GM21786 (cell line): ENCODE results near the gene MSH4.
A peak's percentile ranks its signal among the peaks of the same experiment; 100 is the strongest.
"Not testable (repeated sequence)": the region's sequence is repeated elsewhere in the genome, so short reads cannot be mapped to it uniquely, and the experiment has no call there.

Experiments
- ATAC-seq: cut with Tn5 transposase; IDR thresholded peaks from one replicate; pipeline ENCODE4 v1.9.1; 2021; ENCODE audit not compliant: unreplicated experiment

The MSH4 gene

DNA sequence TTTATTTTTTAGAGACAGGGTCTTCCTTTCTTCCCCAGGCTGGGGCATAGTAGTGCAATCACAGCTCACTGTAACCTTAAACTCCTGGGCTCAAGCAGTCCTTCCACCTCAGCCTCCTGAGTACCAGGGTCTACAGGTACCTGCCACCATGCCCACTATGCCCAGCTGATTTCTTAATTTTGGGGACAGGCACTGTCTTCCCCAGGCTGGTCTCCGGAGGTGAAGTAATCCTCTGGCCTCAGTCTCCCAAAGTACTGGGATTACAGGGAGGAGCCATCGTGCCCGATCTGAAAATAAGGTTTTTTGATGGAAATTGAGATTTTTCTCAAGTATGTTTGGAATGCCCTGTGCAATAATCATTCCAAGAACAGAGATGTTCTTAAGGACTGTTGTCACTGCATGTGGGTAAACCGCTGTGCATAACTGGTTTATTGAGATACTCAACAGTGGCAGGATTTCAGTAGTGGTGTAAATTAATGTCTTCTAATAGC, 934 bp upstream of the MSH4 start:
- no peak for ATAC-seq

DNA sequence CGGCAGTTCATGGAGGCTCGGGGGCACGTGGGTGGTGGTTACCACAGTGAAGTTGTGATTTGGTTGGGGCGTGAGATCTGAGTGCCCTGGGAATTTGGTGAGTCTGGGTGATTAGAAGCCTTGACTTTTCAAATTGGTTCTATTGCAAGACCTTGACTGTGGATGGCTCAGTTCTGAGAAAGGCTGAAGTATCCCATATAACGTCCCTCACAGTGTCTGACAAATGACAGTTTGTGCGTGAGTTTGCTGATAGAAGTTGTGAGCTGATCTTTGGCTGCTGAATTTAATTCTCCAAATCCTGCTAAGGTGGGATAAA, 549 bp downstream of the MSH4 start:
- ATAC-seq, result no peak

DNA sequence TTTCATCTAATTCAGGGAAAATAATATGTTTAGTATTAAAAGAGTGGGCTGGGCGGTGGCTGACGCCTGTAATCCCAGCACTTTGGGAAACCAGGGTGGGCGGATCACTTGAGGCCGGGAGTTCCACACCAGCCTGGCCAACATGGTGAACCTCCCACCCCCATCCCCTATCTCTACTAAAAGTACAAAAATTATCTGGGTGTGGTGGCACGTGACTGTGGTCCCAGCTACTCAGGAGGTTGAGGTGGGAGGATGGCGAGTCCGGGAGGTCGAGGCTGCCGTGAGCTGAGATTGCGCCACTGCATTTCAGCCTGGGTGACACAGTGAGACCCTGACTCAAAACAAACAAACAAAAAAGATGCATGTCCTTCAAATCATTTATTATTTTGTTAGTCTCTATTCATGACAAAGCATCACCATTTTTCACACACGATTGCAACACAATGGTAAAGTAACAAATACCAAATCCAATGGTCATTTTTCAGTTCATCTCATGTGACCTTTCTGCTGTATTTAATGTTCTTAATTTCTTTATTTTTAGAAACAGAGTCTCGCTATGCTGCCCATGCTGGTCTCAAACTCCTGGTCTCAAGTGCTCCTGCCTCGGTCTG, 1.0 kb downstream of the MSH4 start:
- ATAC-seq, result no peak

DNA sequence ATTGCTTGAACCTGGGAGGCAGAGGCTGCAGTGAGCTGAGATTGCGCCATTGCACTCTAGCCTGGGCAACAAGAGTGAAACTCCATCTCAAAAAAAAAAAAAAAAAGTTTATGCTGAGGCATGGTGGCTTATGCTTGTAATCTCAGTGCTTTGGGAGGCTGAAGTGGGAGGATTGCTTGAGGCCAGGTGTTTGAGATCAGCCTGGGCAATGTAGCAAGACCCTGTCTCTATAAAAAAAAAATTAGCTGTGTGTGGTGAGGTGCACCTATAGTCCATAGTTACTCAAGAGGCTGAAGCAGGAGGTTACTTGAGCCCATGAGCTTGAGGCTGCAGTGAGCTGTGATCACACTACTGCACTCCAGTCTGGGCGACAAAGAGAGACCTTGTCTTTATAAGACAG, 4.8 kb downstream of the MSH4 start:
- ATAC-seq, result not testable (repeated sequence)

DNA sequence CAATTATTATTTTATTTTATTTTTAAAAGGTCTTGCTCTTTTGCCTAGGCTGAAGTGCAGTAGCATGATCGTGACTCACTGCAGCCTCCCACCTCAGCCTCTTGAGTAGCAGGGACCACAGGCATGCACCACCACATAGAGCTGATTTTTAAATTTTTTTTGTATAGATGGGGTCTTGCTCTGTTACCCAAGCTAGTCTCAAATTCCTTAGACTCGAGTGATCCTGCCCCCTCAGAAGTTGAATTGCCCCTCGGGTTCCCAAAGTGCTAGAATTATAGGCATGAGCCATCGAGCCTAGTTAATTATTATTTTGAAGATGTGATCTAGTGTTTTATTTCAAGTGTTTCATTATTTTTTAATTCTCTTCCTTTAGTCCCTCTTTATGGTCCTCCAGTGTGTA, 12.2 kb downstream of the MSH4 start:
- no peak for ATAC-seq

DNA sequence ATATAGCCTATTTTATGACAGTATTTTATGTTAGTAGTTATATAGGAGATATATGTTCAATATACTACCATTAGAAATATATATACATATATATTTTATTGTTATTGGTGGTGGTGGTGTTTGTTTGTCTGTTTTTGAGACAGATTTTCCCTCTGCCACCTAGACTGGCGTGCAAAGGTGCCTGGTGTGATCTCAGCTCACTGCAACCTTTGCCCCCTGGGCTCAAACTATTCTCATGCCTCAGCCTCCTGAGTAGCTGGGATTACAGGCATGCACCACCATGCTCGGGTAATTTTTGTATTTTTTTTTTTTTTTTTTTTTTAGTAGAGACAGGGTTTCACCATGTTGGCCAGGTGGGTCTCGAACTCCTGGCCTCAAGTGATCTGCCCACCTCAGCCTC, 13.4 kb downstream of the MSH4 start:
- ATAC-seq, result not testable (repeated sequence)

DNA sequence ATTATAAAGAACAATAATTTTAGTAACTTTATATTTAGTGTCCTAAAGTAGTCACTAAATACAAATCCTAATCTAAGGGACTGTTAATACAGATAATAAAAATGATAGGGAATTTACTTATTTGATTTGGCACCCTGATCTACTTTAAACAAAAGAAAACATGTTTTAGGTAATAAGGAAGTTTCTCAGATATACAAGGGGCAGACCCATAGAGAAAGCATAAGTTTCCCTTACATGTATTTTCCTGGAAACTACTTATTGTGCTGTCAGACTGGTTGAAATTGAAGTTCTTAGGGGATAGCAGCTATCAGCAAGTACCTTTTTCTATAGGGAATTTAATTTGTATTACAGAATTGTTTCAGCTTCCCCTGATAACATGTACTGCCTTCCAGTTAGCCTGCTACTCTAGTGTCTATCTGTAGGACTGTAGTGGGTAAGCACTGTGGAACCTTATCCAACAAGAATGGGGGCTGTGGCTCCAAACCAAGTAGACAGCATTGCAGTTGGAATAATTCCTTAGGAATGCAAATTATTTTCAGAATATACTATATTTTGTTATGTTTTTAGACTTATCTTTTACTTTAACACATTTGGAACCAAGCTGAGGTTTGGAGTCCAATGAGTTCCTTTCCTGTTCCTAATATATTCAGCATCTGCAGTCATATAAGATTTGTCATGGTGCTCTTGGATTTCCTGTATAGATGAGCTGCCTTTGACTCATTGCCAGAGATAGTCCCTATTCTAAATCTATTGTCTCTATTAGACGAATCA, 14.7 kb downstream of the MSH4 start:
- no peak for ATAC-seq

DNA sequence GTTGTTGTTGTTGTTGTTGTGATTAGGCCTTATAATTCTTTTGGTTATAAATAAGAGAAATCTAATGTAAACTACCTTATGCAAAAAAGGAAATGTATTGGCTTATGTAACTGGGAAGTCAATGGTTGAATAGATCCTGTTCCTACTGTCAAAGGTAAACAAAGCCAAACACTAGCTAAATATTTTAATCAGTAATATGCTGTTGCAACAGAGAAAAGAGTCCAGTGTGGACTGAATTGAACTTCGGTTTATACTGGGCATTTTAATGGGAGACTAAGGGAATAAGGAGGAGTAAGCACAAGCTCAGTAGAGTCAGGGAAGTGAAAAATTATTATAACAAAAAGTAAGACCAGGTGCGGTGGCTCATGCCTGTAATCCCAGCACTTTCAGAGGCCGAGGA, 15.4 kb downstream of the MSH4 start:
- no peak for ATAC-seq

DNA sequence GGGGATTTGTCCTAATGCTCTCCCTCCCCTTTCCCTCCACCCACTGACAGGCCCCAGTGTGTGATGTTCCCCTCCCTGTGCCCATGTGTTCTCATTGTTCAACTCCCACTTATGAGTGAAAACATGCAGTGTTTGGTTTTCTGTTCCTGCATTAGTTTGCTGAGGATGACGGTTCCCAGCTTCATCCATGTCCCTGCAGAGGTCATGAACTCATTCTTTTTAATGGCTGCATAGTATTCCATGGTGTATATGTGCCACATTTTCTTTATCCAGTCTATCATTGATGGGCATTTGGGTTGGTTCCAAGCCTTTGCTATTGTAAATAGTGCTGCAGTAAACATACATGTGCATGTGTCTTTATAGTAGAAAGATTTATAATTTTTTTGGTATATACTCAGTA, 26.9 kb downstream of the MSH4 start:
- ATAC-seq, result not testable (repeated sequence)

DNA sequence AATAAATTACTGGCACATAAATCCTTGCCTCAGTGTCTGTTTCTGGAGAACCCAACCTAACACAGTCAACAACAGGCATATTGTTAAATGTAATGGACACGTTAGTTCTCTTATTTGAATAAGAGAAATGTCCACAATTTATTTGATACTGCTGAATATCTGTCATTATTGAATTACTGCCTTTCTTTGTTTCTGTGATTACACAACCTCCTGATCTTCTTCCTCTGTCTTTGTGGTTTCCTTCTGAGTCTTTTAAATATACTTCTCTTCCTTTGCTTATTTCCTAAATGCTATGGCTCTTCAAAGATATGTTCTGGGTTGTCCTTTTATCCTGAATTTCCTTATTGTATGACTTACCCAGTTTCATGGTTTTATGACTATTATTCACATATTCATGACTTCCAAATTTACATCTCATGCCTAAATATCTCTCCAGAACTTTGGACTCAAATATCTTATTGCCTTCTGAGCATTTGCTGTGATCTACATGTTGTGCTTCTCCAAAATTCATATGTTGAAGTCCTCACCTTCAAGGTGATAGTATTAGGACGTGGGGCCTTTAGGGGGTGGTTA, 39.9 kb downstream of the MSH4 start:
- no peak for ATAC-seq

DNA sequence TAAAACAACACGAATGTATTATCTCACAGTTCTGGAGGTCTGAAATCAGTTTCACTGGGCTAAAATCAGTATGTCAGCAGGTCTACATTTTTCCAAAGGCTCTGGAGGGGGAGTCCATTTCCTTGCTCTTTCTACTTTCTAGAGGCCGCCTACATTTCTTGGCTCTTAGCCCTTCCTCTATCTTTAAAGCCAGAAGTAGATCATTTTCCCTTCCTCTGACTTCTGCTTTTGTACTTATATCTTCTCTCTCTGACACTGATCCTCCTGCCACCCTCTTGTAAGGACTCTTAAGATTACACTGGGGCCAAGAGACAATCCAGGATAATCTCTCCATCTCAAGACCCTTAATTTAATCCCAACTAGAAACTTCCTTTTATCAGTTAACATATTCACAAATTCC, 41.4 kb downstream of the MSH4 start:
- no peak for ATAC-seq

DNA sequence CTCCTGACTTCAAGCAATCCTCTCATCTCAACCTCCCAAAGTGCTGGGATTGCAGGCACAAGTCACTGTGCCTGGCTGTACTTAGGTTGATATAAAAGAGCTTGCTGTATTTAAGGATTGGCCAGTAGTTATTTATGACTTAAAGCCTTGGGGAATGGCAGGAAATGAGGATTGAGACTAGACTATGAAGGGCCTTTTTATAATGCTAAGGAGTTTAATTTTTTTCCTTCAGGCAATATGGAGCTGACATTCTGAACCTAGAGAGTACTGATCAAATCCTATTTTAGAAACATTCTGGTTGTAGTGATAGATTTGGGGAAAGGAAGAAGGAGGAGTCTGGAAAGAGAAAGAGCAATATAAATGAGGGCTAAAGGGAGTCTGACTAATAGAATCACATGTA, 44.7 kb downstream of the MSH4 start:
- no peak for ATAC-seq

DNA sequence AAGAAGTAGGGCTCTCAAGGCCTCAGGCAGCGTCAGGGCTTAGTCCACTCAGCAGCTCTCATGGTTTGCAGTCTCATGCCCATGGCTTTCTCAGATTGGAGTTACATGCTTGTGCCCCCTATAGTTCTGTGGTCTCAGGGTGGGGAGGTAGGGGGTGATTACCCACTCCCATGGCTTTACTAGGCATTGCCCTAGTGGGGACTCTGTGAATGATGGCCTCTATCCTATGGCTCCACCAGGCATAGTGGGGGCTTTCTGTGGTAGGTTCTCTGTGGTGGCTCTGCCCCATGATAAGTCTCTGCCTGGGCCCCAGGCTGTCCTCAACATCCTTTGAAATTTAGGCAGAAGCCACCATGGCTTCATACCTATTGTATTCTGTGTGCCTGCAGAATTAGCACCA, 48.9 kb downstream of the MSH4 start:
- ATAC-seq, result no peak

DNA sequence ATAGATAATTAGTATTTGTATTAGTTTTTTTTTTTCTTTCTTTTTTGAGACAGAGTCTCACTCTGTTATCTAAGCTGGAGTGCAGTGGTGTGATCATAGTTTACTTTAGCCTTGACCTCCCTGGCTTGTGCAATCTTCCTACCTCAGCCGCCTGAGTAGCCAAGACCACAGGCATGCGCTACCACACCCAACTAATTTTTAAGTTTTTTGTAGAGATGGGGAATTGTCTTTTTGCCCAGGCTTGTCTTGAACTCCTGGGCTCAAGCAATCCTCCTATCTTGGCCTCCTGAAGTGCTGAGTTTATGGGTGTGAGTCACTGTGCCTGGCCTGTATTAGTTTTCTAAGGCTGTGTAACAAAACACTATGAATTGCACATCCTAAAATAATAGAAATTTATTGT, 58.3 kb downstream of the MSH4 start:
- ATAC-seq, result no peak

DNA sequence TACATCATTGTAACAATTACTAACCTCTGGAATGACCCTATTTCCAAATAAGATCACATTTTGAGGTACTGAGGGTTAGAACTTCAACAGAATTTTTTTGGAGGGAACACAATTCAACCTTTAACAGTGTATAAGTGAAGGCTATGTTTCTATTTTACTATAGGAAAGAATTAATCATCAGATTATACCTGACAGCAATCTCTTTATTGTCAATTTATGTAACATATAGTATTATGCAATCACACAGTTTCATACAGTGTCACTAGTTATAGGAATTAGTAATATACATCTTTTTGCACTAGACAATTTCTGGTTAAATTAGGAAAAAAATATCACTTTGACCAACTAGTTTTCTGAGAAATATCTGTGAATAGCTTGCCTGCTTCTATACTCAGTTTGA, 59.1 kb downstream of the MSH4 start:
- ATAC-seq, result no peak

DNA sequence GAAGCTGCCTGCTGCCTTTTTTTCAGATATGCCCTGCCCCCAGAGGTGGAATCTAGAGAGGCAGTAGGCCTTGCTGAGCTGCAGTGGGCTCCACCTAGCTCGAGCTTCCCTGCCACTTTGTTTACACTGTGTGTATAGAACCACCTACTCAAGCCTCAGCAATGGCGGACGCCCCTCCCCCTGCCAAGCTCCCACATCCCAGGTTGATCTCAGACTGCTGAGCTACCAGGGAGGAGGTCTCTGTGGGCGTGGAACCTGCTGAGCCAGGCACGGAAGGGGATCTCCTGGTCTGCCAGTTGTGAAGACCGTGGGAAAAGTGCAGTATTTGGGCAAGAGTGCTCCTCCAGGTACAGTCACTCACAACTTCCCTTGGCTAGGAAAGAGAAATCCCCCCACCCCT, 65.1 kb downstream of the MSH4 start:
- ATAC-seq, result no peak

DNA sequence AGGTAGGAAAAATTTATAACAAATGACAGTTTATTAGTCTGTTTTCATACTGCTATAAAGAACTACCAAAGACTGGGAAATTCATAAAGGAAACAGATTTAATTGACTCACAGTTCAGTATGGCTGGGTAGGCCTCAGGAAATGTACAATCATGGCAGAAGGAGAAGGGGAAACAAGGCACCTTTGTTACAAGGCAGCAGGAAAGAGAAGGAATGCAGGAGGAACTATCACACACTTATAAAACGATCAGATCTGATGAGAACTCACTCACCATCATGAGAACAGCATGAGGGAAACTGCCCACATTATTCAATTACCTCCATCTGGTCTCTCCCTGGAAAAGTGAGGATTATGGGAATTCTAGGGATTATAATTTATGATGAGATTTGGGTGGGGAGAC, 74.3 kb downstream of the MSH4 start:
- ATAC-seq, result no peak

DNA sequence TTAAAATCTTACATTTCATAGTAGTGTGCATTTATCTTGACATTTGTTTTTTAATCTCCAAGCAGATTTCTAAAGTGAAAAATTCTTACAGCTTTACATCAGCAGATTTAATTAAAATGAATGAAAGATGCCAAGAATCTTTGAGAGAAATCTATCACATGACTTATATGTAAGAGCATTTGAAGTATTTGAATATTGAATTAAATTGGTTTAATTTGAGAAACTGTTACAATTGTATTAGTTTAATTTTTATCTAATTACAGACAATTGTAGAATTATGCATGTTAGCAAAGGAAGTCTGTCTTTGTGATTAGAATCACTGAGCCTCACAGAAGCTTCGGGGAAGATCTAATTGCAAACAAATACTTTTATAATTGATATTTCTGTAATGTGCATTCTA, 83.3 kb downstream of the MSH4 start:
- ATAC-seq, result no peak

DNA sequence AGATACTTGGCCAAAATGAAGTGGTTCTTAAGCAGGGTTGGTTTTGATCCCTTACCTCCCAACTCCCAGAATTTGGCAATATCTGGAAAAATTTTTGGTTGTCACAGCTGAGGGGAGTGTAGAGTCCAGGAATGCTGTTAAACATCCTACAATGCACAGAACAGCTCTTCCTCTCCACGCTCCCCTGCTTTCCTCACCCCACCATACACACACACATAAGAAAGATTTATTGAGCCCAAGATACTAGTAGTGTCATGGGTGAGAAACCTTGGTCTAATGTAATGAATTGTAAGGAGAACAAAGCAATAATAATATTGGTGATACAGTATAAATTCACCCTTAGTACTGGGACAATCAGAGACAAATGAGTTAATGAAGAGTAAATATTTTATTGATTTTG, 87.8 kb downstream of the MSH4 start:
- no peak for ATAC-seq

DNA sequence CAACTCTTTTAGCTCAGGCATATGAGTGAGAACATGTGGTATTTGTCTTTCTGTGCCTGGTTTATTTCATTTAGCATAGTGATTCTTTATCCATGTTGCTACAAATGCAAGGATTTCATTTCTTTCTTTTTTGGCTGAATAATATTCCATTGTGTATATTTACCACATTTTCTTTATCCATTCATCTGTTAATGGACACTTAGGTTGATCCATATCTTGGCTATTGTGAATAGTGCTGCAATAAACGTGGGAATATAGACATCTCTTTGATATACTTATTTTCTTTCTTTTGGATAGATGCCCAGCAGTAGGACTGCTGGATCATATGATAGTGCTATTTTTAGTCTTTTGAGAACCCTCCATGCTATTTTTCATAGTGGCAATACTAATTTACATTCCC, 104.7 kb downstream of the MSH4 start:
- ATAC-seq, result no peak

DNA sequence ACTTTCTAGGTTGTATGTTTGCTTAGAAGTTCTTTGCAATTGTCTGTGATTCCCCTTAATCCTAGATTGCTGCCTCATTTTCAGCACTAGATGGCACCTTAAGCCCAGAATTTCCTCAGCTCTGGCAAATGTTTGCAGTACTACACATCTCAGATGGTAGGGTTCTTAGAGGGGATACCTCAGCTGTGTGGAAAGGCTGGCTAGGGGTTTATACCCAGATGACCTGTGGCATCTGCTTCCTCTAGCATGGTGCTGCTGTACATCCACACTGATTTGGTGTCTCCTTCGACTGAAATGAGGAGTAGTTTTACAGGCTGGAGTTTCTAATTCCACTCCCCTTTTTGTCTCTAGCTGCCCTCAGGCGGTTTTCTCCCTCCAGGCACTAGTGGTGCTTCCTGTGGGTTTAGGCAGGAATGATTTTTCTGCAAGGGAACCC, 112.1 kb downstream of the MSH4 start:
- peak; percentile 85 for ATAC-seq

DNA sequence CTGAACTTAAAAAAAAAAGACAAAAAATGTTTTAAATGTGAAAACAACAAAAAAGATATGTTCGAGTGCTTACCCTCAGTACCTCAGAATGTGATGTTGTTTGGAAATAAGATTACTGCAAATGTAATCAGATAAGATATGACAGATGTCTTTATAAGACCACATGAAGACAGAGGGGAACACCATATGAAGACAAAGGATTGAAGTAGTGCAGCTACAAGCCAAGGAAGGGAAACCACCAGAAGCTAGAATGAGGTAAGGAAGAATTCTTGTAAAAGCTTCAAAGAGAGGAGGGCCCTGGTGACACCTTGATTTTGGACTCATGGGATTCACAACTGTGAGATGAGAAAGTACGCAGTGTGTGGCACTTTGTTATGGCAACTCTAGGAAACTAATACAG, 120.2 kb downstream of the MSH4 start:
- no peak for ATAC-seq

DNA sequence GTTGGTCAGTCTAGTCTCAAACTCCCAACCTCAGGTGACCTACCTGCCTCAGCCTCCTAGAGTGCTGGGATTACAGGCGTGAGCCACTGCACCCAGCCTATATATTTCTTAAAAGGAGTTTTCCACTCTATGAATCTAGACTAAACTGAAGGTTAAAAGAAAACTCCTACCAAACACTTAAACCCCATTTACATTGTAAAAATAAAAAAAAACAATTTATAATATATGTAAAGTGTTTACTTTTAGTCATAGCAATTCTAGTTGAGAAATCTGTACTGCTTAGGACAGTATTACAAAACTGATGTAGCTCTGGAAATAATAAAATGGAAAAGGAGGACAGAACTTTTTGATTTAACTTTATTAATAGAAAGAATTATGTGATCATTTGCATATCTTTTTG, 126.0 kb downstream of the MSH4 start:
- no peak for ATAC-seq
